NCI-H1092 (cell line): ENCODE results near the gene GIMAP8.
"Not testable (repeated sequence)": the region's sequence is repeated elsewhere in the genome, so short reads cannot be mapped to it uniquely, and the experiment has no call there.

ENCODE experiments used
- DNase-seq: peaks from one replicate; lab custom pipeline; 2025; lab: John Stamatoyannopoulos, UW

Gene GIMAP8

GRCh38 chr7:150435390-150436073 lies 14.9 kb upstream of the GIMAP8 start:
- DNase-seq, result no peak

- no peak for DNase-seq
Observed at GRCh38 chr7:150439967-150440366, 10.5 kb upstream of the GIMAP8 start.

DNA sequence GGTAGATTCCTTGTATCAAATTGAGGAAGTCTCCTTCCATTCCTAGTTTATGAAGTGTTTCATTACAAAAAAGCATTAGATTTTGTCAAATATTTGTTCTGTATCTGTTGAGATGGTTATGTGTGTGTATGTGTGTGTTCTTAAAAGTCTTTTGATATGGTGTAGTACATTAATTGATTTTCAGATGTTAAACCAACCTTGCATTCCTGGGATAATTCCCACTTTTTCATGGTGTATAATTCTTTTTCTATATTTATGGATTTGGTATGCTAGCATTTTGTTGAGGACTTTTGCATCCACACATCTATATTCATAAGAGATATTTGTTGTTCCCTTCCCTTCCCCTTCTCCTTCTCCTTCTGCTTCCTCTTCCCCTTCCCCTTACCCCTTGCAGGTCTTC lies 8.9 kb upstream of the GIMAP8 start:
- DNase-seq, result no peak

GRCh38 chr7:150442811-150443210 lies 7.6 kb upstream of the GIMAP8 start:
- DNase-seq, result no peak

DNA sequence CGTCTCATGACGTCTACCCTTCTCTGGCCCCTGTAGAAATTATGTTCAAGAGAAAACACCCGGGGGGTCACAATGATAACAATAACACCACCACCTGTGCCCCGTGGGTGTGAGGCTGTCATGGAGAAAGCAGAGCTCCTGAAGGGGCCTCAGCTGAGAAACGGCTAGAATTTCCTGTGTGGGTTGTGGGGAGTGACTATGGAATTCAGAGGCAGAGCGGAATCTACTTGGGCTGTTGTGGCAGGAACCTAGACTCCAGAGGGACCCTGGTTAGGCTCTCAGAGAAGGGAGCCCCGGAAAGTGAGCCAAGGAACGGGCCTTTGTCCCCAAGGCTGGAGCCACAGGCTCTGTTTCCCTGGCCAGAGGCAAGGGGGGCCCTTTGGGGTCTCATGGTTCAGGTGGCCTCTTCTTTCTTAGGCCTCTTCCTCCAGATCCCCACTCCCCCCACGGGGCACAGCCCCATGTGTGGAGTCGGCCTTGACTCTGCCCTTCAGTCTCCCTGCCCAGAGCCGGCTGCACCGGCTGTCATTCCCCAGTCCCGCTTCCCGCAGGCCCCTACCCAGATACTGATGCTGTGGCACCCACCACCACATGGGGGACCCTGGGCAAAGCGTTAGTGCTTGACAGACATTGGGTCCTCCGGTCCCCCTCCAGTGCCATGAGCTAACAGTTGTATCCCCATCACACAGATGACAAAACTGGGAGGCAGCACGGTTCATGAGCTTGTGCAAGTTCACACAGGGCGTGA lies 6.5 kb upstream of the GIMAP8 start:
- DNase-seq, result no peak

GRCh38 chr7:150444674-150445365 lies 5.6 kb upstream of the GIMAP8 start:
- peak; percentile 19 for DNase-seq

DNA sequence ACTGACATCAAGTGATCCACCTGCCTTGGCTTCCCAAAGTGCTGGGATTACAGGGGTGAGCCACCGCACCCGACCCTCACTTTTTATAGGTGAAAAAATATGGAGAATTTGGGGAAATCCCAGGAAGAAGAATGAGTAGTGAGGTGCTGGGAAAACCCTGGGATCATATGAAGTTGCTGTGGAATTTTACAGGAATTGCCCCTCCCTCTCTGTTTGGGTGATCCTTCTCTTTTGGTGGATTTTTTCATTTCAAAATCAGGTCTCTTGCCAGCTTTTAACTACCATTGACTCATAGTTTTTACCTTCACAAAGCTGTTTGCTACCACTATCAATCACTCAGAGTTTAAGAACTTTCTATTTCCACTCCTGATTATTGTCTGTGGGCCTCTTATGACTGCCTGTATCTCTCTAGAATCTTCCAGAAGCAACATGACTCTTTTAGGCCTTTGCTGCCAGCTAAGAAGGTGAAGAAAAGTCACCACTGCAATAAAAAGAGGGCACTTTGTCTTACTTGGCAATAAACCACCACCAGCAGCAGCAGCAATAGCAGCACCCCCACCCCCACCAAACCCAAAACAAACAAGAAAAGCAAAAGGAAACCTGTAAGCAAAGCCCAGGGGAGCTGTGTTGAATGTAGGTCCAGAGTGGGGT lies 4.0 kb upstream of the GIMAP8 start:
- DNase-seq, result peak; percentile 53

DNA sequence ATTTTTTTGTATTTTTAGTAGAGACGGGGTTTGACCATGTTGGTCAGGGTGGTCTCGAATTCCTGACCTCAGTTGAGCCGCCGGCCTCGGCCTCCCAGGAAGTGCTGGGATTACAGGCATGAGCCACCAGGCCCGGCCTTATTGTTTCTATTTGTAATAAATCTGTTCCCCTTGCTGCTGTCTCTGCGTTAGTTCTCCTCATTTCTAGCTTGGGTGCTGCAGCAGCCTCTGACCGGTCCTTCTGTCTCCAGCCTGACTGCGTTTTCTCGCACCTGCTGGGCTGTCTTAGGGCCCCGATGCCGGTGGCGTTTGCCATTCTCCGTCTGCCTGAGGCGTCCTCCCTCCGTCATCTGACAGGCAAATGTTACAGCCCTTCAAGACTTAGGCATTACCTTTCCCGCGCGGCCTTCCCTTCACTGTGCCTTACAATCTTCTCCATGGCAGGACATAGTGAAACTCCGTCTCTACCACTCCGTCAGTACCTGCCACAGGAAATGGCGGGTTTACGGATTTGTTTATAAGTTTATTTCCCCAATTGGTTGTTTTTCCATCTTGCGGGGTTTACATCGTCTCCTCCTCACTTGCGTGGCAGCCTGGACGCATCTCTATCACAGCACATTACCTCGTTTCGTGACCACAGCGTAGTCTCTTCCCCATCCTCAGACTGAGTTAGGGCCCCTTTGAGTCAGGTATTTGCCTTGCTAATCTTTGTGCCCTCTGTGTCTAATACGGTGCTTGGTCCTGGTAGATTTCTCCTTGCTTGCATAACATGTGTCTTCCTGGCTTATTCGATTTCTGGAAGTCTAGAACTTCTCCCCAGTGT lies 2.3 kb upstream of the GIMAP8 start:
- no peak for DNase-seq

- DNase-seq, result peak; percentile 73
Observed at GRCh38 chr7:150448789-150449147, 1.7 kb upstream of the GIMAP8 start.

- DNase-seq, result no peak
Observed at GRCh38 chr7:150449206-150449952, 1.1 kb upstream of the GIMAP8 start.

DNA sequence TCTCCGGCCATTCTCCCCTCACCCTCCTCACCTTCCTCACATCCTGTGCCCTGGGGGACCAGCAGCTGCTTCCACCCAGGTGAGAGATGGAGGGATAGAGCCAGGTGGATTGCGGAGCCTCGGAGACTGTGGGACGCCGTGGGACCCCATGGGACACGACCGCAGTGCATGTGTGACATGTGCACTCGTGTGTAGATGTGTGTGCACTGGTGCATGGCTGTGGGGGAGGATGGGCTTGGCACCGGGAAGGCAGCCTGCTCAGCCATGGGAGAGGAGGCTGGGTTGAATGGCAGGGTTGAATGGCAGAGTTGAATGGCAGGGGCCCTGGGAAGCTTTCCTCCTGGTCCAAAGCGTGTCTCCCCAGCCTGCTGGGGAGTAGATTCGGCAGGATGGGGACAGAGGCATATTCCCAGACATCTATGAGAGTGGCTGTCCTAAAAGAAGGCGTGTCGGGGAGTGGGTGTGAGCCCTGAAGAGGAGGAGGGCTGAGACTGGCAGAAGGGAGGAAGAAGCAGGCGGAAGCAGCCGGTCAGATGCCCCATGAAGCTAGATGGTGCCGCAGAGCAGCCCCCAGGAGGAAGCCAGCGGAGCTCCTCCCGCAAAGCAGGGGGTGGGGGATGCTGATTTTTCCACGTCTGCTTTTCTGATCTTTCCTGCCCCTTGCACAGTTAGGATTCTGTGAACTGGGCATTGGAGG lies 815 bp downstream of the GIMAP8 start:
- DNase-seq, result no peak

DNA sequence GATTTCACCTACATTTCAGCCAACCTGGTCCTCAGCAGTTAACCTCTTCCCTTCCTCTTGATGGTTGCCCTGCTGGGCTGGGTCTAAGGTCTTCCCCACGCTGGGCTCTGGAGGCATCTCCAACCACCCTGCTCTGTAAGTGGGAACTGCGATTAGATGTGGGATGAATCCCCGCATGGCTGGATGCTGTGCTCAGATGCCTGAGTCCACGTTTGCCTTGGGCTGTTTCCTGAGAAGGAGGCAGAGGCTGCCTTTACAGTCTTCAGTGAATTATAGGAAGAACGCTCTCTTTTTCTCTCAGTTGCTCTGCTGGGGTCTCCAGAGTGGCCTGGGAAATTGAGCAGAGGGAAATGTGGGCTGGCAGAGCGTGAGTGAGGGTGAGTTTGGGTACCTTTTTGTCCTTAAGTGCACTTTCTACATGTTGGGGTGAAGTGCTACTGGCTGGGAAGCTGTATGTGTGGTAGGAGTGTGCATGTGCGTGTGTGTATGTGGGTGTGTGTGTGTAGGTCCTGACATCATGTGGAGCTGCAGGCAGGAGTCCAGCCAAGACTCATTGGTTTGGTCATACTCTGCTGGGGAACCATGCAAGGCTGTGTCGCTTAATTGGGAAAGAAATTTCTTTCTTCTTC lies 1.5 kb downstream of the GIMAP8 start:
- DNase-seq, result no peak

- no peak for DNase-seq
Observed at GRCh38 chr7:150453181-150453580, 2.8 kb downstream of the GIMAP8 start.

DNA sequence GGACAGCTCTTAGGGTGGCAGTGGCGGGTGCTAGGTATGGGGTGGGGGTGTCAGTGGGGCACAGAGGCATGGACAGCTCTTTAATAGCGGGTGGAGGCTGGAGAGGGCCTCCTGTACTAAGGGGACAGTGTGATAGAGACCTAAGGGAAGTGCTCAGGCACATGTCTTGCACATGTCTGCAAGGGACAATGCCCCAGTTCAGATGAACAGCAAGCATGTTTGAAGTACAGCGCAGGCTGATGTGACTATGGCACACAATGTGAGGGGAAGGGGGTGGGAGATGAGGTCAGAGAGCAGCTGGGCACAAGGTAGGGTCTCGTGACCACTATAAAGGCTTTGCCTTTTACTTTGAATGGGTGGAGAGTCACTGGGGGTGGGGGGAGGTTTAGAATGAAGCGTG lies 3.5 kb downstream of the GIMAP8 start:
- no peak for DNase-seq

DNA sequence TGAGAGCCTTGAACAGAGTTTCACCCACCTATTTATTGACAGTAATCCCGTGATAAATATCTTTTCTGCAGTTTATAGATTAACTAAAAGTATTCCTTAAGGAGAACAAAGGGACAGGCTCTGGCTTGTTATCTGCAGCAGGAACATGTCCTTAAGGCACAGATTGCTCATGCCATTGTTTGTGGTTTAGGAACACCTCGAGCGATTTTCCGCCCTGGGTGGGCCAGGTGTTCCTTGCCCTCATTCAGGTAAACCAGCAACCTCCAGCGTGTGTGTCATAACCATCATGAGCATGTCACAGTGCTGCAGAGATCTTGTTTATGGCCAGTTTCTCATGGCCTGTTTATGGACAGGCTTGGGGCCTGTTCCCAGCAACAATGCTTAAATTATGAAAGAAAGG lies 6.6 kb downstream of the GIMAP8 start:
- not testable (repeated sequence) for DNase-seq

DNA sequence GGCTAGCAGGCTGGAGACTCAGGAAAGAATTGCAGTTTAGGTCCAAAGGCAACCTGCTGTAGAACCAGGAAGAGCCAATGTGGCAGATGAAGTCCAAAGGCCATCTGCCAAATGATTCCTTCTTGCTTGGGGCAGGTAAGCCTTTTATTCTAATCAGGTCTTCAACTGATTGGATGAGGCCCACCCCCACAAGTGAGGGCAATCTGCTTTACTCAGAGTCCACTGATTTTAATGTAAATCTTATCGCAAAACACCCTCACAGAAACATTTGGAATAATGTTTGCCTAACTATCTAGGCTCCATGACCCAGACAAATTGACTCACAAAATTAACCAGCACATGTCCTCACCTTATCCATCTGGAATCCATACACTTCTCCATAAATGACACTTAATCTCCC lies 7.8 kb downstream of the GIMAP8 start:
- no peak for DNase-seq

- no peak for DNase-seq
Observed at GRCh38 chr7:150458756-150459155, 8.3 kb downstream of the GIMAP8 start.

GRCh38 chr7:150461520-150461919 lies 11.1 kb downstream of the GIMAP8 start:
- no peak for DNase-seq

DNA sequence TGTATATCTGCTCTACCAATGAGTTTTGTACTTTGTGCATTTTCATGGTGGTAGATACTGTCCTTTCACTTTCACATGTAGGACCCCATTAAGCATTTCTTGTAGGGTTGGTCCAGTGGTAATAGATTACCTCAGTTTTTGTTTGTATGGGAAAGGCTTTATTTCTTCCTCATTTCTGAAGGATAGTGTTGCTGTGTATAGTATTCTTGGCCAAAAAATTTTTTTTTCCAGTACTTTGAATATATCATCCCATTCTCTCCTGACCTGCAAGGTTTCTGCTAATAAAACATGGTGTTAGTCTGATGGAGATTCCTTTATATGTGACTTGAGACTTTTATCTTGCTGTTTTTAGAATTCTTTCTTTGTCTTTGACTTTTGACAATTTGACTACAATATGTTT lies 12.0 kb downstream of the GIMAP8 start:
- DNase-seq, result no peak

- no peak for DNase-seq
Observed at GRCh38 chr7:150463461-150463860, 13.0 kb downstream of the GIMAP8 start.
